Pancreas (tissue), 10 donors: ENCODE results near the gene UPK2. TPM values are rescaled to one million over a fixed set of nuclear protein-coding genes. Genes with fewer than 3 reads are reported as not detected.

ENCODE experiments used
- ATAC-seq, 4 donors: fragments of 200-7000 bp; cut with Tn5 transposase; one replicate each; pipeline versions ENCODE4 v1.8.0 to v1.9.1; 2020; ENCODE audit warnings: mild to moderate bottlenecking in 4 of 4, moderate library complexity in 4 of 4
- DNase-seq, 6 donors: peaks; one replicate each; pipeline ENCODE4 v3.0.0-alpha.2; 2020
- FAIRE-seq: peaks from 2 replicates; lab custom pipeline; 2012; peaks lifted over from hg19 to GRCh38; lab: Jason Lieb, UNC
- H3K27ac ChIP-seq, 4 donors: fragments of 200-600 bp; sonication (generic); 1 replicate in 3 of 4; 2 replicates in 1 of 4; pipeline versions ENCODE4 v1.5.0 to v1.8.0; 2020
- H3K27me3 ChIP-seq, 4 donors: fragments of 200-600 bp; one replicate each; pipeline ENCODE4 v1.8.0; 2021
- H3K36me3 ChIP-seq, 3 donors: fragments of 200-600 bp; sonication (generic) in 1 of 3; one replicate each; pipeline versions ENCODE4 v1.5.0 to v1.8.0; 2020 to 2021
- H3K4me1 ChIP-seq, 3 donors: fragments of 200-600 bp; one replicate each; pipeline ENCODE4 v1.8.0; 2021
- H3K4me3 ChIP-seq, 4 donors: fragments of 200-600 bp; sonication (generic) in 2 of 4; one replicate each; pipeline versions ENCODE4 v1.5.0 to v1.8.0; 2020 to 2021
- H3K9me3 ChIP-seq, 4 donors: fragments of 200-600 bp; one replicate each; pipeline ENCODE4 v1.8.0; 2021
- CTCF ChIP-seq, 4 donors: fragments of 200-600 bp; sonication (generic) in 3 of 4; IDR thresholded peaks; one replicate each; pipeline versions ENCODE4 v1.5.0 to v1.8.0; 2021; ENCODE audit warnings: antibody characterized with exemption in 4 of 4
- WGBS, 2 donors: extraction: QIAGEN DNeasy Blood & Tissue Kit; methylation state at CpG; one replicate each; pipeline ENCODE4 v1.1.7; 2013; 5-methylcytosine and 5-hydroxymethylcytosine counted together
- intact Hi-C, 3 donors: fragments of 100-400 bp; cut with DNase I; formaldehyde crosslinking; loops; one replicate each; pipeline versions ENCODE4 v1.11.1 to v1.14.2; 2022
- polyA plus RNA-seq, 2 donors: library from polyadenylated mRNA; stranded (reverse); fragments of 200-250 nt; gene quantifications; one replicate each; pipeline ENCODE4 v1.2.3, GENCODE V29; 2013
- total RNA-seq, 6 donors: library from RNA; stranded (reverse); fragmentation: NEBNext Ultra II Directional in 4 of 6; extraction: Animal tissue kit (Norgen Biotek cat#: 25700) in 4 of 6; gene quantifications; one replicate each; pipeline versions ENCODE4 v1.2.1 to v1.2.4, GENCODE V29; 2021 to 2023
- donor health status: healthy with polysubstance abuse.
- donor health status: DM: no; HTN: no; CAD: no; lungs with moderate emphysema.
- donor health status: DM: no; HTN: no; CAD: no.
- donor health status: control.
- donor health status: control.
- donor health status: Bipolar disorder and iron deficiency.
- donor health status: DM: yes; HTN: yes; CAD: no.
- donor health status: DM: no; HTN: no; CAD: no.
- donor health status: DM: no; HTN: no; CAD: no.
- donor health status: DM: yes; HTN: yes; CAD: no.

Gene UPK2
- total and polyA plus RNA-seq, 8 donors: 0.09 to 0.19 (median 0.16) TPM; not detected in 5

DNA sequence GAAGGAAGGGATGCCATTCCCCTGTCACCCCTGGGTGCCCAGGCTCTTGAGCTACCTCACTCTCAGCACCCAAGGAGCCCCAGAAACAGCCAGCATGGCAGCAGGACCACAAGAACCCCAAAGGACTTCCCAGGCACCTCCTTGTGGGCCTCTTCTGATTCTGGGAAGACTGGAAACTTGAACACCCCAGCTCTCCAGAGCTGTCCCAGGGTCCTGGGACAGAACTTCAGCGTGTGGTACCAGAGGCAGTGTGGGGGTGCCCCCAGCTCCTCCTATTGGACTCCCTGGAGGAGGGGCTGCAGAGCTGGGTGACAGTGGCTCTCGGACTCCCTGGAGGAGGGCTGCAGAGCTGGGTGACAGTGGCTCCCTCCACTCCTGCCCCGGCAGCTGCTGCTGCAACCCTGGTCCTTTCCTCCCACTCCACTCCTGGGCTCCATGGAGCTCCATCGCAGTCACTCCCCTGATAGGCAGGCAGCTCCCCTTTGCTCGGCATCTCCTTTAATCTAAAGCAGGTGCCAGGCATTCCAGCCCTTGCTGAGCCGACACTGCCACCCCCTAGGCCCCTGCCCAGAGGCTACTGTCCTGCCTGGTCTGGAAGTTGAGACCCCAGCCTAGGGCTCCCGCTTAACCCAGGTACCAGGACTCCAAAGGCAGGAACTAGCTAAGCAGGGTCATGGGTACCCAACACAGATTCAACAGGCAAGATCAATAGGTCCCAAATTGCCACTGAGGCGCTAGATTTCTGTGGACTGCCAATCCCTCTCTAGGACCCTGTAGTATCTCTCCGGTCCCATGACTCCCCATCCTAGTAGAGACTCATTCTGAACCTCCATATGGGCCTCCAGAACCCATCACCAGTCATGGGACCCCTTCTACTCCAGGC, 33.1 kb upstream of the UPK2 start:
- no peak for TF ChIP-seq CTCF (IDR thresholded peaks at IDR 0.05)
- peak overlapping the region; percentile 76 to 95 (median 92) for H3K27ac ChIP-seq
- H3K4me3 ChIP-seq: peak overlapping the region; percentile 0 to 88 (median 77)
- no peak for FAIRE-seq
- intact Hi-C loops: no loop called here
- peak in 3 of 6 donors; percentile 30 to 69 (median 45) for DNase-seq
- H3K27me3 ChIP-seq: no peaks in the 10 kb centered on the region
- no peaks in the 10 kb centered on the region for H3K36me3 ChIP-seq
- WGBS, 2 donors: 16 to 17% methylated on average over 9 of the region's 9 CpGs
- H3K9me3 ChIP-seq: no peaks in the 10 kb centered on the region
- H3K4me1 ChIP-seq: peaks cover 25 to 51% (median 39%) of the 10 kb centered on the region in 3 donors
- no peak for ATAC-seq

DNA sequence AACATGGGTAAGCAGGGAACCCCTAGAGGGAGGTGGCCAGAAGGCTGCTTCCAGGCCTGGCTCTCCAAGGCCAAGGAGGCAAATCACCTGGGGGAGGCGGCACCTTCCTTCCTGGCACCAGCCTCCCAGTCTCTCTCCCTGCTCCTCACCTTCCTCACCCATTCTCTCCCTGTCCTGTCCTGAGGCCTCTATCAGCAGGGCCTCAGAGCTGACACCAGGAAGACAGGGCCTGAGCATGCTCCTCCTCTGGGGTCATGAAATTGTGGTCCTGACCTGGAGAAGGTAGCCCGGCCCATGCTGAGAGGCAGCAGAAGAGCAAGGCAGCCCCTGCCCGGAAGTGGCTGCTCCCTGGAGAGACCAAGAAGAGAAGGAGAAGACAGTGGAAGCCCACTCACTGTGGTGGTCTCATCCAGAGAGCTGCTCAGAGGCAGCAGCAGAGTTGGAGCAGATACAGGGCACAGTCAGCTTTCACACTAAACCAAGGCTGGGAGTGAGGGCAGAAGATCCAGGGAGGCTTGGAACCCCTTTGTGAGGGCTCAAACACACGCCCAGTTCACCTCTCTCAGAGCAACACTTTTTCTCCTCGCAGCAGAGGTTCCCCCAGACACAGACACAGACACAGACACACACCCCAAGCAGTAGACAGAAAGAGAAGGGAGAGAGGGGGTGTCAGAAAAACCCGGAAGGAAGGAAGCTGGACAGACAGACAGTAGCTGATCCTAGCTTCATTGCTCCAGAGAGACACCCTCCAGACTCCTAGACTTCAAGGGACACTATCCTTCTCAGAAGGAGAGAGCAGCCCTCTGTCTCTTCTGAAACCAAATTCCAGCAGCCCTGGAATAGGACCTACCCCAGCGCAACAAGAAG, 32.1 kb upstream of the UPK2 start:
- FAIRE-seq: no peak
- peak in 2 of 6 donors; percentile 36 to 64 for DNase-seq

DNA sequence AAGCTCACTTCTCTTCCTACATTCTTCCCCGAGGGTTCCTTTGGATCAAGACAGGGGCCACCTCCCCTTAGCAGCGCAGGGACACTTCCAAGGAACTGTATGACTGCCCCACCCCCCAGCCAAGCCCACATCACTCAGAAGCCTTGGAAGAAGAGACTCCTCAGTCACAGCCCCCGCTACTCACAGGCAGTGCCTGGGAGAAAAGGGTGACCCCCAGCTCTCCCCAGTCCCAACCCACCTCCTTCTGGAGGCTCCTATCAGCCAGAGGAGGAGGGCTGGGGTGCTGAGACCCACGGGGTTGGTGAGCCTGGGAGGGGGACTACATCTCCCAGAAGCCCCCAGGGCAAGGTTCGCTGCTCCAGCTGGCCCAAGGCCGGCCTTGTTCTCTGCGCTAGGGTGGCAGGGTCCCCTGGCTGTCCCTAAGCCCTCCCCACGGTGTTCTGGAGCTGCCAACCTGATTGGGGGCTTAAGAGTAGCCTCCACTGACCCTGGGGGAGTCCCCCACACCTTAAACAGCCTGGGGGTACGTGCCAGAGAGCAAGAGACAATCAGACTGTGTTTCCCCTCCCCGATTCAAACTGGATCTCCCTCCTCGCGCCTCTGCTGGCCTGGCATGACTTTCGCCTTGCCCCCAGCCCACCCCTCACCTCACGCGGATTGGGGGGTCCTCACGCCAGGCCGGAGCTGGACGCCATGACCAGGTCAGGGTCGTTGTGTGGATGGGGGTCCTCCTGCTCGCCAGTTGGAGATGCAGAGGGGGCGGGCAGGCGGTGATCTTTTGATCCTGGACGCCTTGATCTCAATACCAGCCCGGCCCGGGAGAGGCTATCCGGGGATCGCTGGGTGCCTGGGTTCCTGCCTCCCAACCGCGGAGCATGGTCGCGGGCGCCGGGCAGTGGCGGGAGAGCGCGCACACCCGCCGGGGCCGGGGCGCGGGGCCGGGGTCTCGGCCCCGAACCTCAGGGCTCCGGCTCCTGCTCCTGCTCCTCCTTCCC, 31.2 kb upstream of the UPK2 start:
- WGBS, 2 donors: 0% methylated on average over 34 to 45 of the region's 45 CpGs
- Histone ChIP-seq H3K27ac (peak overlapping the region; percentile 66 to 95 (median 92)), H3K4me1 (peaks cover 15 to 37% (median 23%) of the 10 kb centered on the region in 3 donors), H3K36me3 (no peaks in the 10 kb centered on the region), H3K27me3 (no peaks in the 10 kb centered on the region), H3K4me3 (peak overlapping the region; percentile 46 to 88 (median 77)), H3K9me3 (no peaks in the 10 kb centered on the region)
- FAIRE-seq (no peak), ATAC-seq (no peak), DNase-seq (peak; percentile 62 to 88 (median 72))
- no peak for TF ChIP-seq CTCF (IDR thresholded peaks at IDR 0.05)
- intact Hi-C loops: loop anchor here in 1 of 3 donors (2.0 kb wide), 1 partner anchor 16 kb away; no protein-coding TSS in a partner anchor

More for the DNA sequence above, 32.1 kb upstream of the UPK2 start:
- Histone ChIP-seq H3K4me1 (peaks cover 23 to 45% (median 31%) of the 10 kb centered on the region in 3 donors), H3K9me3 (no peaks in the 10 kb centered on the region), H3K27me3 (no peaks in the 10 kb centered on the region), H3K36me3 (no peaks in the 10 kb centered on the region), H3K4me3 (peak overlapping the region; percentile 46 to 88 (median 77)), H3K27ac (peak overlapping the region; percentile 66 to 95 (median 92))
- intact Hi-C loops: loop anchor here in 1 of 3 donors (2.0 kb wide), 1 partner anchor 15 kb away; no protein-coding TSS in a partner anchor
- ATAC-seq: no peak
- WGBS, 2 donors: 3 to 8% methylated on average over 7 of the region's 7 CpGs
- no peak for TF ChIP-seq CTCF (IDR thresholded peaks at IDR 0.05)

GRCh38 chr11:118927554-118928100, 28.5 kb upstream of the UPK2 start:
- 3 to 5% methylated on average over 7 of the region's 7 CpGs for WGBS, 2 donors
- intact Hi-C loops: no loop called here
- DNase-seq (no peak), FAIRE-seq (no peak), ATAC-seq (no peak)
- Histone ChIP-seq H3K4me1 (peaks cover 0 to 16% (median 5%) of the 10 kb centered on the region in 3 donors), H3K4me3 (peak overlapping the region in 3 of 4 donors; percentile 39 to 70 (median 69)), H3K27ac (peak overlapping the region; percentile 92 to 99 (median 97)), H3K9me3 (no peaks in the 10 kb centered on the region), H3K27me3 (no peaks in the 10 kb centered on the region), H3K36me3 (no peaks in the 10 kb centered on the region)
- no peak for TF ChIP-seq CTCF (IDR thresholded peaks at IDR 0.05)
